NK-92 treated with Interleukin-12 subunit alpha and Interleukin-12 subunit beta, amount 100 ng/mL, for 24 hours (cell line): Measurements from ENCODE around the gene RNF8.

Experiments used
- DNase-seq: peaks from one replicate; lab custom pipeline; 2025; lab: John Stamatoyannopoulos, UW

RNF8 gene

GRCh38 chr6:37359039-37359438 lies 5.3 kb downstream of the RNF8 start:
- no peak for DNase-seq

GRCh38 chr6:37362101-37362828 lies 8.5 kb downstream of the RNF8 start:
- DNase-seq, result no peak

- DNase-seq, result no peak
These were observed 12.0 kb downstream of the RNF8 start for GRCh38 chr6:37365791-37366190.

- DNase-seq, result no peak
These were observed 13.1 kb downstream of the RNF8 start for GRCh38 chr6:37366910-37367309.

GRCh38 chr6:37368961-37369320 lies 15.2 kb downstream of the RNF8 start:
- no peak for DNase-seq

GRCh38 chr6:37369321-37370201 lies 15.8 kb downstream of the RNF8 start:
- DNase-seq, result no peak

GRCh38 chr6:37371154-37372083 lies 17.6 kb downstream of the RNF8 start:
- DNase-seq, result no peak

GRCh38 chr6:37372116-37372515 lies 18.3 kb downstream of the RNF8 start:
- no peak for DNase-seq

GRCh38 chr6:37373822-37374471 lies 20.2 kb downstream of the RNF8 start:
- no peak for DNase-seq

GRCh38 chr6:37375376-37375775 lies 21.6 kb downstream of the RNF8 start:
- no peak for DNase-seq

GRCh38 chr6:37376078-37376743 lies 22.4 kb downstream of the RNF8 start:
- no peak for DNase-seq

- DNase-seq, result no peak
These were observed 27.8 kb downstream of the RNF8 start for GRCh38 chr6:37381579-37381978.

- DNase-seq, result no peak
These were observed 29.4 kb downstream of the RNF8 start for GRCh38 chr6:37382994-37383765.

GRCh38 chr6:37388578-37388977 lies 34.8 kb downstream of the RNF8 start:
- no peak for DNase-seq

- DNase-seq, result no peak
These were observed 36.1 kb downstream of the RNF8 start for GRCh38 chr6:37389857-37390256.

GRCh38 chr6:37391120-37391519 lies 37.3 kb downstream of the RNF8 start:
- no peak for DNase-seq

- no peak for DNase-seq
These were observed 39.0 kb downstream of the RNF8 start for GRCh38 chr6:37392821-37393220.

- no peak for DNase-seq
These were observed 39.7 kb downstream of the RNF8 start for GRCh38 chr6:37393381-37393929.

- no peak for DNase-seq
These were observed 42.9 kb downstream of the RNF8 start for GRCh38 chr6:37396571-37397180.

- no peak for DNase-seq
These were observed 45.3 kb downstream of the RNF8 start for GRCh38 chr6:37399131-37399530.
